GM12892 (cell line): ENCODE data around the gene ANKRD31.

Experiments used
- POLR2A ChIP-seq: IDR thresholded peaks from 2 replicates; pipeline ENCODE4 v1.6.1; 2011; ENCODE audit warnings: low read depth, low read length, control low read depth
- POLR2AphosphoS5 ChIP-seq: IDR thresholded peaks from 2 replicates; pipeline ENCODE4 v1.6.1; 2011; ENCODE audit warnings: low read depth, low read length, control low read depth

DNA sequence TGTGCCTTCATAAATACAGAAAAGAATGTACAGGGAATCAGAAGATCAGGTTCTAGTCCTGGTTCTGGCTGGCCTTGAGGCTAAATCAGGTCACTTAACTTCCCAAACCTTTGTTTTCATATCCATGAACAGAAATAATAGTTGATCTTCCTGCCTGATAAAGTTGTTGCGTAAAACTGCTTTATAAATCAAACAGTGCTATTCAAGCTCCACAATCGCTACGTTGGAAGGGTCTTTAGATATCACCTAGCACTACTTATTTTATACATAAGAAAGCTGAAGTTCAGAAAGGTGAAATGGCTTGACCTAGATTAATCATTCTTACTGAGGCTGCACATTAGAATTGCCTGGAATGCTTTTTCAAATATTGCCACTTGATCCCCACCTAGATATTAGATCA, 148.0 kb downstream of the ANKRD31 start:
- no peak for TF ChIP-seq POLR2A
- no peak for TF ChIP-seq POLR2AphosphoS5
